Neuronal stem cell (in vitro differentiated cells): ENCODE data around the gene KRTAP4-8.
"Not testable (repeated sequence)": the region's sequence is repeated elsewhere in the genome, so short reads cannot be mapped to it uniquely, and the experiment has no call there.

Source experiments
- DNase-seq: peaks from one replicate; pipeline ENCODE4 v3.0.0-alpha.2; 2013; ENCODE audit warnings: low spot score
- H2AFZ ChIP-seq: one replicate; pipeline ENCODE4 v1.6.1; 2013; ENCODE audit warnings: mild to moderate bottlenecking, low read length, inconsistent platforms
- H2AK5ac ChIP-seq: 2 replicates; pipeline ENCODE4 v1.6.1; 2013; ENCODE audit warnings: low read depth, mild to moderate bottlenecking, inconsistent platforms, low read length, moderate library complexity, mixed read lengths
- H2BK120ac ChIP-seq: 2 replicates; pipeline ENCODE4 v1.6.1; 2013; ENCODE audit warnings: low read depth, mild to moderate bottlenecking, inconsistent platforms, low read length, moderate library complexity, mixed read lengths
- H2BK12ac ChIP-seq: one replicate; pipeline ENCODE4 v1.6.1; 2013; ENCODE audit warnings: low read length, inconsistent platforms
- H2BK15ac ChIP-seq: 2 replicates; pipeline ENCODE4 v1.6.1; 2013; ENCODE audit warnings: mild to moderate bottlenecking, low read length, inconsistent platforms, mixed read lengths
- H2BK5ac ChIP-seq: one replicate; pipeline ENCODE4 v1.6.1; 2013; ENCODE audit warnings: inconsistent platforms, mild to moderate bottlenecking, low read length, moderate library complexity
- H3K14ac ChIP-seq: one replicate; pipeline ENCODE4 v1.6.1; 2013; ENCODE audit warnings: low read length, inconsistent platforms
- H3K18ac ChIP-seq: 2 replicates; pipeline ENCODE4 v1.6.1; 2013; ENCODE audit warnings: low read length, inconsistent platforms
- H3K23ac ChIP-seq: 2 replicates; pipeline ENCODE4 v1.6.1; 2013; ENCODE audit warnings: low read depth, mild to moderate bottlenecking, mixed read lengths, low read length, inconsistent platforms; ENCODE audit not compliant: poor library complexity
- H3K27ac ChIP-seq: replicated peaks from 3 replicates; pipeline ENCODE4 v1.5.1; 2013; ENCODE audit warnings: low read length, inconsistent platforms
- H3K27me3 ChIP-seq, 3 experiments: 2 replicates each; pipeline ENCODE4 v1.6.1; 2013; ENCODE audit warnings: low read length in 3 of 3, mild to moderate bottlenecking in 2 of 3, inconsistent platforms in 1 of 3, low read depth in 1 of 3, mixed read lengths in 1 of 3, moderate library complexity in 1 of 3; ENCODE audit not compliant: control insufficient read depth in 3 of 3, insufficient read depth in 3 of 3
- H3K36me3 ChIP-seq, 2 donors: replicated peaks in 1 of 2; 2 replicates each; pipeline ENCODE4 v1.6.1; 2013; ENCODE audit warnings: low read length in 2 of 2; ENCODE audit not compliant: control insufficient read depth in 2 of 2, insufficient read depth in 2 of 2
- H3K4ac ChIP-seq: 2 replicates; pipeline ENCODE4 v1.6.1; 2013; ENCODE audit warnings: inconsistent platforms, mild to moderate bottlenecking, low read length, moderate library complexity
- H3K4me1 ChIP-seq, 2 donors: 1 replicate in 1 of 2; 2 replicates in 1 of 2; pipeline ENCODE4 v1.6.1; 2013; ENCODE audit warnings: low read length in 2 of 2, low read depth in 1 of 2; ENCODE audit not compliant: control insufficient read depth in 2 of 2, insufficient read depth in 1 of 2
- H3K4me2 ChIP-seq: one replicate; pipeline ENCODE4 v1.6.1; 2013; ENCODE audit warnings: mild to moderate bottlenecking, low read length, inconsistent platforms; ENCODE audit not compliant: insufficient read depth, poor library complexity, severe bottlenecking
- H3K4me3 ChIP-seq, 2 donors: 2 replicates each; pipeline ENCODE4 v1.5.1; 2013; ENCODE audit warnings: low read length in 2 of 2, mild to moderate bottlenecking in 2 of 2, inconsistent platforms in 1 of 2, moderate library complexity in 1 of 2
- H3K79me1 ChIP-seq: one replicate; pipeline ENCODE4 v1.6.1; 2013; ENCODE audit warnings: low read depth, mild to moderate bottlenecking, inconsistent platforms, low read length, moderate library complexity
- H3K9ac ChIP-seq: one replicate; pipeline ENCODE4 v1.6.1; 2013; ENCODE audit warnings: mild to moderate bottlenecking, low read depth, low read length, inconsistent platforms; ENCODE audit not compliant: poor library complexity
- H3K9me3 ChIP-seq, 2 donors: replicated peaks in 1 of 2; 2 replicates each; pipeline versions ENCODE3 to v1.6.1; 2013; ENCODE audit warnings: low read length in 2 of 2, mild to moderate bottlenecking in 2 of 2, inconsistent platforms in 1 of 2, low read depth in 1 of 2, mixed read lengths in 1 of 2, moderate library complexity in 1 of 2; ENCODE audit not compliant: control insufficient read depth in 2 of 2, insufficient read depth in 1 of 2
- H4K8ac ChIP-seq: one replicate; pipeline ENCODE4 v1.6.1; 2013; ENCODE audit warnings: low read depth, mild to moderate bottlenecking, inconsistent platforms, low read length, moderate library complexity
- H4K91ac ChIP-seq: one replicate; pipeline ENCODE4 v1.6.1; 2013; ENCODE audit warnings: low read length, low read depth, mild to moderate bottlenecking, inconsistent platforms; ENCODE audit not compliant: poor library complexity
- WGBS, 2 donors: extraction: QIAGEN DNeasy Blood & Tissue Kit; methylation state at CpG; one replicate each; pipeline ENCODE4 v1.1.7; 2013; ENCODE audit warnings: missing lambda C conversion rate in 2 of 2, mixed read lengths in 1 of 2; ENCODE audit not compliant: insufficient read length in 2 of 2, insufficient replicate concordance in 1 of 2; ENCODE audit errors: extremely low coverage in 2 of 2; 5-methylcytosine and 5-hydroxymethylcytosine counted together

KRTAP4-8 gene

GRCh38 chr17:41101586-41102259 is 3.8 kb upstream of the KRTAP4-8 start, which contains the start of gene KRTAP4-16:
KRTAP4-16 (minus strand) TSS chr17:41102209; CDS start chr17:41102209, 0 bp downstream.
- no peak within 1 kb of the TSS for H4K91ac ChIP-seq
- peak within 1 kb of the TSS; percentile 85 for H3K18ac ChIP-seq
- peak within 1 kb of the TSS; percentile 82 for H4K8ac ChIP-seq
- no peak within 1 kb of the TSS for H3K4me3 ChIP-seq
- no peaks in the 10 kb centered on the region for H3K9me3 ChIP-seq
- no peaks in the 10 kb centered on the region for H3K27me3 ChIP-seq
- H2BK120ac ChIP-seq, result no peak within 1 kb of the TSS
- H2AFZ ChIP-seq, result no peak within 1 kb of the TSS
- no CpG with 5 or more reads among the region's 10 CpGs for WGBS, 2 donors
- H3K4me1 ChIP-seq, result peaks cover 0 to 2% of the 10 kb centered on the region in 2 donors
- H2AK5ac ChIP-seq, result peak within 1 kb of the TSS; percentile 71
- H3K4me2 ChIP-seq, result no peak within 1 kb of the TSS
- H2BK12ac ChIP-seq, result peak within 1 kb of the TSS; percentile 58
- H3K23ac ChIP-seq, result peak within 1 kb of the TSS; percentile 68
- H2BK15ac ChIP-seq, result peak within 1 kb of the TSS; percentile 38
- H3K27ac ChIP-seq, result no peak within 1 kb of the TSS
- no peak within 1 kb of the TSS for H2BK5ac ChIP-seq
- peak within 1 kb of the TSS; percentile 60 for H3K9ac ChIP-seq
- H3K79me1 ChIP-seq, result no peaks in the 10 kb centered on the region
- DNase-seq, result no peak
- H3K36me3 ChIP-seq, result no peaks in the 10 kb centered on the region
- H3K14ac ChIP-seq, result peak within 1 kb of the TSS; percentile 71
- H3K4ac ChIP-seq, result no peak within 1 kb of the TSS

- not testable (repeated sequence) for H2BK120ac ChIP-seq, H3K4me2 ChIP-seq, H2AK5ac ChIP-seq, H3K27ac ChIP-seq, H3K36me3 ChIP-seq, H3K79me1 ChIP-seq, H2BK12ac ChIP-seq, H3K9me3 ChIP-seq, H3K9ac ChIP-seq, H3K4me1 ChIP-seq, H2AFZ ChIP-seq, H2BK15ac ChIP-seq, H2BK5ac ChIP-seq, H3K27me3 ChIP-seq, H3K4ac ChIP-seq, H3K14ac ChIP-seq, H3K4me3 ChIP-seq, DNase-seq, H4K8ac ChIP-seq, H4K91ac ChIP-seq, H3K23ac ChIP-seq, H3K18ac ChIP-seq
- WGBS, 2 donors, result no CpG with 5 or more reads among the region's 7 CpGs
Observed at GRCh38 chr17:41099682-41100480, 1.9 kb upstream of the KRTAP4-8 start.

- H4K91ac ChIP-seq, result no peak overlapping the region
- no peaks in the 10 kb centered on the region for H3K27me3 ChIP-seq
- no peak overlapping the region for H2BK15ac ChIP-seq
- no peak overlapping the region for H4K8ac ChIP-seq
- no peak overlapping the region for H3K4ac ChIP-seq
- H3K9ac ChIP-seq, result no peak overlapping the region
- H2BK5ac ChIP-seq, result no peak overlapping the region
- DNase-seq, result no peak
- no peak overlapping the region for H3K14ac ChIP-seq
- H3K36me3 ChIP-seq, result no peaks in the 10 kb centered on the region
- no peak overlapping the region for H3K23ac ChIP-seq
- H2AK5ac ChIP-seq, result no peak overlapping the region
- WGBS, 2 donors, result no CpG with 5 or more reads among the region's 6 CpGs
- H3K9me3 ChIP-seq, result peaks cover 0 to 3% of the 10 kb centered on the region in 2 donors
- H3K4me3 ChIP-seq, result no peak overlapping the region
- H2BK120ac ChIP-seq, result no peak overlapping the region
- H3K4me1 ChIP-seq, result peaks cover 0 to 2% of the 10 kb centered on the region in 2 donors
- H3K79me1 ChIP-seq, result no peaks in the 10 kb centered on the region
- no peak overlapping the region for H3K27ac ChIP-seq
- no peak overlapping the region for H3K18ac ChIP-seq
- H3K4me2 ChIP-seq, result no peak overlapping the region
- no peak overlapping the region for H2AFZ ChIP-seq
- no peak overlapping the region for H2BK12ac ChIP-seq
Observed at GRCh38 chr17:41098481-41098880, 539 bp upstream of the KRTAP4-8 start.

GRCh38 chr17:41096055-41096454 is 1.9 kb downstream of the KRTAP4-8 start:
- H2AK5ac ChIP-seq, result no peak overlapping the region
- no peak overlapping the region for H3K4me3 ChIP-seq
- DNase-seq, result no peak
- H3K4ac ChIP-seq, result no peak overlapping the region
- no peak overlapping the region for H3K9ac ChIP-seq
- no peak overlapping the region for H4K8ac ChIP-seq
- H3K14ac ChIP-seq, result no peak overlapping the region
- H2BK5ac ChIP-seq, result no peak overlapping the region
- H3K27ac ChIP-seq, result no peak overlapping the region
- no peak overlapping the region for H2AFZ ChIP-seq
- no peaks in the 10 kb centered on the region for H3K36me3 ChIP-seq
- no peaks in the 10 kb centered on the region for H3K4me1 ChIP-seq
- no peak overlapping the region for H4K91ac ChIP-seq
- H3K9me3 ChIP-seq, result peaks cover 0 to 3% of the 10 kb centered on the region in 2 donors
- no peak overlapping the region for H3K4me2 ChIP-seq
- H3K79me1 ChIP-seq, result no peaks in the 10 kb centered on the region
- no CpG with 5 or more reads among the region's 7 CpGs for WGBS, 2 donors
- no peak overlapping the region for H2BK120ac ChIP-seq
- no peaks in the 10 kb centered on the region for H3K27me3 ChIP-seq
- no peak overlapping the region for H3K18ac ChIP-seq
- no peak overlapping the region for H2BK15ac ChIP-seq
- H3K23ac ChIP-seq, result no peak overlapping the region
- H2BK12ac ChIP-seq, result no peak overlapping the region
